Tibial nerve (tissue), 4 donors: Measurements from ENCODE around the gene C2orf92.

Experiments
- EP300 ChIP-seq, 2 donors: sonication (generic); formaldehyde crosslinking; IDR thresholded peaks; one replicate each; pipeline ENCODE4 v1.6.1; 2017; ENCODE audit warnings: antibody characterized with exemption in 2 of 2, mild to moderate bottlenecking in 1 of 2
- POLR2A ChIP-seq, 2 donors: fragments of 450-650 bp; IDR thresholded peaks; one replicate each; pipeline ENCODE4 v1.6.1; 2017; ENCODE audit warnings: antibody characterized with exemption in 2 of 2, mild to moderate bottlenecking in 2 of 2, moderate library complexity in 2 of 2
- TF ChIP-seq, protein P1 (sequence below), 5 experiments: fragments of 200-600 bp in 3 of 5; fragments of 450-650 bp in 2 of 5; sonication (generic) in 3 of 5; IDR thresholded peaks; one replicate each; pipeline ENCODE4 v1.5.1; 2016 to 2019; ENCODE audit warnings: antibody characterized with exemption in 5 of 5, mild to moderate bottlenecking in 3 of 5, moderate library complexity in 2 of 5

DNA sequence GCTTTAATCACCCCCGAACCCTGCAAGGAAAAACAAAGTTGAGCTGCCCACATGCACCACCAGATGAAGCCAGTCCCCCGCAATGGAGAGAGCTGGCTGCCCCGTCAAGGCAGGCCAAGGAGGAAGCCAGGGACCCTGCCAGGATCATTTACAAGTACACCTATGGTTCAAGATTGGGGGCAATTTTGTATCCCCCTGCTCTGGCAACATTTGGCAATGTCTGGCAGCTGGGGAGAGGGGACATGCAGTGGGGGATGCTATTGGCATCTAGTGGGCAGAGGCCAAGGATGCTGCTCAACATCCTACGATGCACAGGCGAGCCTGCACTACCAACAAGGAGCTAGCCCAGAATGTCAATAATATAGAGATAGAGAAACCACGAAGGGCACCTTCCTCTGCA is 7.6 kb upstream of the C2orf92 start:
- TF ChIP-seq, protein P1, sequence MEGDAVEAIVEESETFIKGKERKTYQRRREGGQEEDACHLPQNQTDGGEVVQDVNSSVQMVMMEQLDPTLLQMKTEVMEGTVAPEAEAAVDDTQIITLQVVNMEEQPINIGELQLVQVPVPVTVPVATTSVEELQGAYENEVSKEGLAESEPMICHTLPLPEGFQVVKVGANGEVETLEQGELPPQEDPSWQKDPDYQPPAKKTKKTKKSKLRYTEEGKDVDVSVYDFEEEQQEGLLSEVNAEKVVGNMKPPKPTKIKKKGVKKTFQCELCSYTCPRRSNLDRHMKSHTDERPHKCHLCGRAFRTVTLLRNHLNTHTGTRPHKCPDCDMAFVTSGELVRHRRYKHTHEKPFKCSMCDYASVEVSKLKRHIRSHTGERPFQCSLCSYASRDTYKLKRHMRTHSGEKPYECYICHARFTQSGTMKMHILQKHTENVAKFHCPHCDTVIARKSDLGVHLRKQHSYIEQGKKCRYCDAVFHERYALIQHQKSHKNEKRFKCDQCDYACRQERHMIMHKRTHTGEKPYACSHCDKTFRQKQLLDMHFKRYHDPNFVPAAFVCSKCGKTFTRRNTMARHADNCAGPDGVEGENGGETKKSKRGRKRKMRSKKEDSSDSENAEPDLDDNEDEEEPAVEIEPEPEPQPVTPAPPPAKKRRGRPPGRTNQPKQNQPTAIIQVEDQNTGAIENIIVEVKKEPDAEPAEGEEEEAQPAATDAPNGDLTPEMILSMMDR (IDR thresholded peaks at IDR 0.05) = no peak
- no peak for TF ChIP-seq POLR2A (IDR thresholded peaks at IDR 0.05)
- no peak for TF ChIP-seq EP300 (IDR thresholded peaks at IDR 0.05)
